GM13977 (cell line): ENCODE measurements around the gene CBLN4.

Source experiments
- DNase-seq: peaks from one replicate; pipeline ENCODE4 v3.0.0; 2012; ENCODE audit warnings: low spot score
- CTCF ChIP-seq: IDR thresholded peaks from 2 replicates; pipeline ENCODE4 v1.5.1; 2012; ENCODE audit warnings: mild to moderate bottlenecking, control low read depth; ENCODE audit not compliant: insufficient read depth; ENCODE audit errors: extremely low read depth, missing control alignments
- in situ Hi-C: fragments of 300-500 bp; cut with MboI; formaldehyde crosslinking; loops from one replicate; pipeline ENCODE4 v1.12.0; 2022; ENCODE audit warnings: low sequenced_read_pairs, low pct_unique_long_range_greater_than_20kb, mixed read lengths, inconsistent platforms; ENCODE audit not compliant: unreplicated experiment

The CBLN4 gene

GRCh38 chr20:55978550-55978949, 26.8 kb downstream of the CBLN4 start:
- no peak for TF ChIP-seq CTCF
- in situ Hi-C loops = no loop called here
- DNase-seq = no peak

GRCh38 chr20:55977690-55978459, 27.4 kb downstream of the CBLN4 start:
- in situ Hi-C loops = no loop called here
- DNase-seq = no peak
- no peak for TF ChIP-seq CTCF

DNA sequence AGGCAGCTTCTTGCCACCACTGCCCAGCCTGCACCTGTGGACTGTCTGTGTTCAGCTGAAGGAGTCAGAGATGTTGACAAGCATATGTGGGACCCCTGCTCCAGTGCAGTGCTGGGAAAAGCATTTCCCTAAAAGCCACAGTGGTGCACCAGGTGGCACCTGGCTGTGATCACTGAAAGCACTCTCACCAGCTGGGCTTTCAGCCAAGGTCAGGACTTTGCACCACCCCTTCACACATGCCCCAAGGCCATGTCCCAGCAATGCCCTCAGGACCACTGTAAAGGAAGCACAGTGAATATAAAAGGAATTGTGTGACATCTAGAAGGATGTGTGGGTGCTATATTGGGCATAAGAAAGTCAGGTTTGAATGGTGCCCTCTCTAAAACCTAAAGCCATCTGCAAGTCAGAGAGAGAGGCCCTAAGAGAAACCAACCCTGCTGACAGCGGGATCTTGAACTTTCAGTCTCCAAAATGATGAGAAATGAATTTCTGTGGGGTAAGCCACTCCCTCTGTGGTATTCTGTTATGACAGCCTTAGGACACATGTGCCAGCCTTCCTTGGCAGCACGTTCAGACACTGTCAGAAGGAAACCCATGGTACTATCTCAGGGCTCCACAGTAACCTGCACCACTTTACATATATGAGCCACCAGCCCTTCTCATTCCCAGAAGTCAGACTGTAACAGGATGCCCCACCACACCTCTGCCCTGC, 30.7 kb downstream of the CBLN4 start:
- no peak for TF ChIP-seq CTCF
- DNase-seq = no peak
- in situ Hi-C loops = no loop called here

DNA sequence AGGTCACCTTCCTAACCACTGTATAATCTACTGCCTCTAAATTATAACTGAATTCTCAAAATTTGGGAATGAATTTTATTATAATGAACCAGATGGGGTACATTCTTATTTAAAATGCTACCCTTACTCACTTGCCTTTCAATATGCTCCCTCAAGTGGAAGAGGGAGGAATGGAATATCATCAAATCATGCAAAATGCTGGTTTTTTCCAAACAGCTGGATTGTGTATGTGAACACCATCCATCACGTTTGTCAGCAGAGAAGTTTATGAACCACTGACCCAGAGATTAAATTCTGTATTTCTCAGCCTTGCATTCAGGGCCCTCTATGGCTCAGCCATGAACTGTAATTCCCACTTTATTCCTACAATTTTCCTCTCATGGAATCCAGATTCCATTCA, 40.5 kb downstream of the CBLN4 start:
- in situ Hi-C loops = no loop called here
- no peak for TF ChIP-seq CTCF
- DNase-seq = no peak

DNA sequence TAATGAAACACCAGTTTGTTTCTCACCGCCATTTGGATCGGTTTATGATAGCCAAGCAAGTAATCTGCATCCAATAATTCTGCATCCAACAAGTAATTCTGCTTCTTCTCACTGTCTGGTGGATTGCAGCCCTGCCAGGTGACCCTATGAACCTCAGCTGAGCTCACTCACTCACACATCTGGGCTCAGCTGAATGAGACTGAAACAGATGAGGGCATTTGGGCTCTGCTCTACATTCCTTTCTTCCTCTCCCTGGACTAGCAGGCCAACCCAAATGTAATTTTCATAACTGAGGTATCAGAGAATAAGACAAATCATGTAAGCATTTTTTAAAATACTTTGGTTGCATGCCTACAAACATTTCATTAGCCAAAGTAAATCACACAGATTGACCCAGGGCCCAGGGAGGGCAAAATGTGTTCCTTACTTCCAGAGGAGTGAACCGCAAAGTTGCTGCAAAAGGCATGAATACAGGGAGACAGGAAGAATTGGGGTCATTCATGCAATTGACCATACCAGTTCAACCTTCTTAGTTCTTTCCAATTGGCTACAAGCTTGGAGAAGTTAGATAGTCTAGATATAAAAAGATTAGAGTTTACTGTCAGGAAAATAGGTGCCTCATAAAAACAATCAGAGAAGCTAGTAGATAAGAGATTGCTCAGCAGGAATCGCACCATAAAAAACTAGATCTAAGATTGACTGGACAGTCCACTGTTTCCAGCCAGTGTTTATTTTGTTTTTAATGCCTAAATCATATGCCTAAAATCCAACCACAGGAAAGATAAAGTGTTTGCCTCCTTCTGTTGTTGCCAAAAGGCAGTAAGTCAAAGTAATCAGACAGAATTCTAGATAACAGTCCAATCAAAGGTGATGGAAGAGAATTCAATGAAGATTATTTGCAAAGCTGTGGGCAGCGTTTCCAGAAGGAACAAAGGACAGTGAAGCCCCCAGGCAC, 43.7 kb downstream of the CBLN4 start:
- in situ Hi-C loops = no loop called here
- no peak for DNase-seq
- TF ChIP-seq CTCF = no peak

DNA sequence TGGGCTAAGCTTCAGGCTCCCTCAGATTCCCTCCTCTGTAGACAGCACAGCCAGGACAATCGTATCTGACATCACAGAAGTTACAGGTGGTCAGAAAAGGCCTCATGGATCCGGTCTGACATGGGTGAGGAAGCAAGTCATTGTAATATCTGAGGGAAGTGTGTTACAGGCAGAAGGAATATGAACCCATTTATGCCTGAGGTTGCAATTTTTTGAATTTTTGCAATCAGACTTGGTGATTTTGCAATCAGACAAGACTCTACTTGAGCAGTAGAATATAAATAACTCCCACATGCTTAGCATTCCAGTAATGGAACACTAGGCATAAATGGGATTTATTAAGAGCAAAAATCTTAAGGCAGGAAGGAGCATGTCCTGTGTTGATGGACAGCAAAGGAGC, 52.1 kb downstream of the CBLN4 start:
- DNase-seq = no peak
- TF ChIP-seq CTCF = no peak
- in situ Hi-C loops = no loop called here
